AG20443 (cell line): ENCODE results near the gene PTPRA.
"Not testable (repeated sequence)": the region's sequence is repeated elsewhere in the genome, so short reads cannot be mapped to it uniquely, and the experiment has no call there.

Experiments used
- DNase-seq: peaks from one replicate; pipeline ENCODE4 v3.0.0; 2012; ENCODE audit warnings: low spot score, mixed read lengths

The PTPRA gene

DNA sequence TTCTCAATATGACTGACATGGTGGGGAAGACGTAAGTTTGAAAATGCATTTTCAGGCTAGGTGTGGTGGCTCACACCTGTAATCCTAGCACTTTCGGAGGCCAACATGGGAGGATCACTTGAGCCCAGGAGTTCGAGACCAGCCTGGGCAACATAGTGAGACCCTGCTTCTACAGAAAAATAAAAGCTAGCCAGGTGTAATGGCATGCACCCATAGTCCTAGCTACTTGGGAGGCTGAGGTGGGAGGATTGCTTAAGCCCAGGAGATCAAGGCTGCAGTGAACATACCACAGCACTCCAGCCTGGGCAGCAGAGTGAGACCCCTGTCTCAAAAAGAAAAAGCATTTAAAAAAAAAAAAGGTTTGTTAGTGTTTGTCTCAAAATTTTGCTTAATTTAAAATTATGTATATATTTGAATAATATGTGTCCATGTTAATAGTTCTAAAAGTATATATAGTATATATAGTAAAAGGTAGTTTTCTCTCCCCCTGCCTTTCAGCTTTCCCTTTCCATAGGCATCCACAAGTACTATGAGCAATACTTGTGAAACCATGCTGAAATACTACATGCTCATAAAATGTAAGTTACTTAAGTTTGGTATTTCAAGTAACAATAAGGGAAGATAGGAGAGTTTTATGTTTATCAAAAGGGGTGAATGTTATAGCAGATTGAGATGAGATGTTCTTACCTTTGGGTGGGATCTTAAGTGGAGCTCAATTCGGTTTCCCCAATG lies 15.1 kb downstream of the PTPRA start:
- no peak for DNase-seq

DNA sequence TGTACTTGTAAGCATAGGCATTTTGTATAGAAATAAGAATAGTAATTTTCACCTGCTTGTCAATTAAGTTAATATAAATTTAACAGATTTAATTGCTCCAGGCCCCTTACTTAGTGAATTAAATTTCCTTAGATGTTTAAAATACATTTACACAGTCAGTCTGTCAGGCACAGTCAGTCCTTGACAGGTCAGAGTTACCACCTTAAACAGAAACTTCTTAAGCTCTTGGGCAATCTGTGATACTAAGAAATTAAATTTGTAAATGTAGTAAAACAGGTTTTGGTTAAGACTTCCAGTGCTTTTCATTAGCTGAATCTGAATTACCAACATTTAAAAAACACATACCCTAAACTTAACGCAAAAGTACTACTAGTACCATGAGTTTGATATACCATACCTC lies 15.9 kb downstream of the PTPRA start:
- no peak for DNase-seq

DNA sequence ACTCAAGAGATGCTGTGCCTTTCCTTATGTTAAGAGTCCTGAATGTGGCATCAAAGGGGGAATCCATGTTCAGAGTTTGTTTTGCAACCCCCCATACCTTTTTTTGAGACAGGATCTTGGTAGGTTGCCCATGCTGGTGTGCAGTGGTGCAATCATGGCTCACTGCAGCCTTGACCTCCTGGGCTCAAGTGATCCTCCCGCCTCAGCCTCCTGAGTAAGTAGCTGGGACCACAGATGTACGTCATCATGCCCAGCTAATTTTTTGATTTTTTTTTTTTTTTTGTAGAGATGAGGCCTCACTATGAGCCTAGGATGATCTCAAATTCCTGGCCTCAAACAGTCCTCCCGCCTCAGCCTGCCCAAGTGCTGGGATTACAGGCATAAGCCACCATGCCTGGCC lies 16.5 kb downstream of the PTPRA start:
- DNase-seq: no peak

DNA sequence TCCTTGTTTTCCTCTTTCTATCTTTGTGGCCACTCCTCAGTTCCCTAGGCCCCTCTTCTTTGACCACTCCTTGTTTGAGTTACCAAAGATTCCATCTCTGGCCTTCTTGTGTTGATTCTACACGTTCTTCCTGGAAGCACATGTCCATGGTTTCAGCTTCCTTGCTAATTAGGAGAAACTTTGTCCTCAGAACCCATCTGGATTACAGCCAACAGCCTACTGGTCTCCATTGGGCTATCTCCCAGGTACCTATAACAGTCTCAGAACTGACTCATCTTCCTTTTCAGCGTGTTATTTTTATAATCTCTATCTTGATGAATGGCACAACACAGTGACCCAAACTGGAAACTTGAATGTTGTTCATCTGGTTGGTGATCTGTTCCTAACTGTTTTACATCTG lies 17.5 kb downstream of the PTPRA start:
- no peak for DNase-seq

DNA sequence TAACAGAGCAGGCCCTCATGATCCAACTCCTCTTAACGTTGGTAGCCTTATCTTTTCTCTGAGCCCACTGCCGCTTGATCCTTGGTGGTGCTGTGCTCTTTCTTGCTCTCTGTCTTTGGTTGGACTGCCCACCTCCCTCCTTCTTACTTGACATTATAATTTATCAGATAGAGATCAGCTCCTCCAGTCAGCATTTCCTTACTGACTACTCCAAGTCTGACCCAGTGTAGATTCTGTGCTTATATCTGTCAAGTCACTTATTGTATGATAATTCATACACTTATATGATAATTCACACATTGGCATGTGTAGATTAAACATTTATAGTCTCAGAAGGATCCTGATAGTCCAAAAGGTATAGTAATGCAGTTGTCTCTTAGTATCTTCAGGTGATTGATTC lies 18.1 kb downstream of the PTPRA start:
- no peak for DNase-seq

DNA sequence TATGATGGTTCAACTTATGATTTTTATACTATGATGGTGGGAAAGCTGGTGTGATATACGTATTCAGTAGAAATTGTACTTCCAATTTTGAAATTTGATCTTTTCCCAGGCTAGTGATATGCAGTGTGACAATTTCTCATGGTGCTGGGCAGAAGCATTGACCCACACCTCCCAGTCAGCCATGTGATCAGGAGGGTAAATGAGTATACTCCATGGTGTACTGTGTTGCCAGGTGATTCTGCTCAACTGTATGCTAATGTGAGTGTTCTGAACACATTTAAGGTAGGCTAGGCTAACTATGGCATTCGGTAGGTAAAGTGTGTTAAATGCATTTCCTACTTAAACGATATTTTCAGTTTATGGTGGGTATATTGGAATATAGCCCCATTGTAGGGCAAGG lies 19.1 kb downstream of the PTPRA start:
- DNase-seq: no peak

DNA sequence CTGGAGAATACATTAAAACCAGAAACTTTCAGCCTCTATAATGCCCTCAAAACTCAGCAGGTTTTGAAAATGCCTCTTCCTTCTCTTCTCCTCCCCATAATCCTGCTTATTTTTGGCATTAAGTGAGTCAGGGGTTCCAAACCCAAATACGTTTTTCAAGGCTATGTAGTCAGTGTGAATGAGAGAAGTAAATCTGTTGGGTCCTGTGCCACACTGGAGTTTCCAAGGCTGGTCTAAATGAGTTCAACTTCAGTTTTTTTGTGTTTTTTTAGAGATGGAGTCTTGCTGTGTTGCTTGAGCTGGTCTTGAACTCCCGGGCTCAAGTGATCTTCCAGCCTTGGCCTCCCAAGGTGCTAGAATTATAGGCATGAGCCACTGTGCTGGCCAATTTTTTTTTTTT lies 20.9 kb downstream of the PTPRA start:
- DNase-seq: no peak

DNA sequence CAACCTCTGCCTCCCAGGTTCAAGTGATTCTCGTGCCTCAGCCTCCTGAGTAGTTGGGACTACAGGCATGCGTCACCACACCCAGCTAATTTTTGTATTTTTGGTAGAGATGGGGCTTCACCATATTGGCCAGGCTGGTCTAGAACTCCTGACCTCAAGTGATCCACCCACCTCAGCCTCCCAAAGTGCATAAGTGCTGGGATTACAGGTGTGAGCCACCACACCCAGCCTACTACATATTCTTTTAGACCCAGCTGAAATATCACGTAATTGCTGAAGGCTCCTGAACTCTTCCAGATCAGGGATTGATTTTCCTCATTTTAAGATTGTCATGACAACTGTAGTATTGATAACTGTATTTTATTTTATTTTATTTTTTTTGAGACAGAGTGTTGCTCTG lies 21.9 kb downstream of the PTPRA start:
- not testable (repeated sequence) for DNase-seq

DNA sequence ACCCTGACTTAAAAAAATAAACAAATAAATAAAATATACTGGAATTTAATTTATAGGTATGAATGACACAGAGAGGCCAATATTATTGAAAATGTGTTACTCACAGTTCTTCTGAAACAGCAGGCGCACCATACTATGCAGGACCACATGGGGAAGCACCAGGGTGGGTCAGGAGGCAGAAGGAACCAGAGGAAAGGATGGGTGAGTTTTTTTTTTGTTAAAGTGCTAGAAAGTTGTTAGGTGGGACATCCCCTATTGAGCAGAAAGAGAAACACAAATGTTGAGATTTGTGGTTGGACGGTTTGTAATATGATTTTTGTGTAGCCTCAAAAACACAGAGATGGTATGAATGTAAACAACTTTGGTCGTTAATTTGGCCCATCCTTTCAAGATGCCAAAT lies 26.0 kb downstream of the PTPRA start:
- no peak for DNase-seq

DNA sequence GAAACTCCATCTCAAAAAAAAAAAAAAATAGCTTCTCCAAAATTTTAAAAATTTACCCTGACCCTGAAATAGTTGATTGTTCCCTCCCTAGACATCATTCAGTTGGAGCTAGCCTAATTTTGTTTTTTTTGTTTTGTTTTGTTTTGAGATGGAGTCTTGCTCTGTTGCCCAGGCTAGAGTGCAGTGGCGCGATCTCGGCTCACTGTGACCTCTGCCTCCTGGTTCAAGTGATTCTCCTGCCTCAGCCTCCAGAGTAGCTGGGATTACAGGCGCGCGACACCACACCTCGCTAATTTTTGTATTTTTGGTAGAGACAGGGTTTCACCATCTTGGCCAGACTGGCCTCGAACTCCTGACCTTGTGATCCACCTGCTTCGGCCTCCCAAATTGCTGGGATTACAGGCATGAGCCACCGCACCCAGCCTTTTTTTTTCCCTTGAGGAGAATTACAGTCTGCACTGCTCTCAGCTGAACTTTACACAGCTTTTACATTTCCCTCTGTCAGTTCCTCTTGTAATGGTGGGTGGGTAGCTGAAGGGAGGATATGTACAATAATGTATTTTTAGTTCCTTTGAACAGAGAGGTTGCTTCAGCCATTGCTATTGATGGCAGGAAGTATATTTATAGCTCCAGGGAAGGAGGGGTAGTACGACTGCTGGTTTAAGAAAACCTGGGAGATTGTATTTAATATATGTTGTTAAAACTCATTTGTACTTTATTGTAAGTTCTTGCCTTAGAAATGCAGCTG lies 27.7 kb downstream of the PTPRA start:
- no peak for DNase-seq

DNA sequence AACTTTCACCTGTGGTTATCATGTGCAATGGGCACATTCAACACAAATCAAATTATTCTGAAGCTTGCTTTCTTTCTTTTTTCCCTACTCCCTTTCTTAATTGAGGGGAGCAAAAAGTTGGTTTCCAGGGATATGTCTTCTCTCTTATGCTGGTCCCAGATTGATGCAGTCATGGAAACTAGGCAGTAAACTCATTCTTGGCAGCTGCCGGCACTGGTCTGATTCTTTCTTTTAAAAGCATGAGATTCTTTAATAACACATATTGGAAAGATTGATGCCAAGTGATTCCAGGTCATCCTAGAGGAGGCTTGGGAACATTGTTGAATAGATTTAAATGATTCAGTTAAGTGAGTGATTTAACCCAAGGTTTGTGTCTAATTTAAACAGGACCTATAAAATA lies 29.0 kb downstream of the PTPRA start:
- no peak for DNase-seq

DNA sequence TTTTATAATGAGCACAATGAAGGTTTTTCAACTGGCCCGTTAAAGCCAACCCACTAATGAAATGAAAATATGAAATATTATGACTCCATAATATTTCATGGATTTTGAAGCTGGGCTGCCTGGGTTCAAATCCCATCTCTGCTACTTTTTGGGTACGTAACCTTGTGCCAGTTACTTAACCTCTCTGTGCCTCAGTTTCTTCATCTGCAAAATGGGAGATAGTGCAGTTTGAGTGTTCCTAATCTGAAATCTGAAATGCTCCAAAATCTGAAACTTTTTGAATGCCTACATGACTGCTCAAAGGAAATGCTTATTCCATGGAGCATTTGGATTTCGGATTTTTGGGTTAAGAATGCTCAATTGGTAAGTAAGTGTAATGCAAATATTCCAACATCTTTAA lies 29.5 kb downstream of the PTPRA start:
- DNase-seq: no peak

DNA sequence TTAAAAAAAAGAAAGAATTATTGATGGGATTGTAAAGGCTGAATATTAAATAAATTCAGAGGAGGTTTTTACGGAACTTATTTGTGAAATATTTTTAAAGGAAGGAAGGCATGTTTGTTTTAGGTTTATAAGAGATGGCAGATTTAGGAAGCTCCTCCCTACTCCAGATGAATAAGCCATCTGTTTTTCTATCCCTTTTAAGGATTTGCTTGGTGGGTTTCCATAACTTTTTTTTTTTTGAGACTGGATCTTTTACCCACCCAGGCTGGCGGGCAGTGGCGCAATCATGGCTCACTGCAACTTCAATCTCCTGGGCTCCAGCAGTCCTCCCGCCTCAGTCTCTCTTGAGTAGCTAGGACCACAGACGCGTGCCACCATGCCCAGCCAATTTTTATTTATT lies 30.4 kb downstream of the PTPRA start:
- no peak for DNase-seq

DNA sequence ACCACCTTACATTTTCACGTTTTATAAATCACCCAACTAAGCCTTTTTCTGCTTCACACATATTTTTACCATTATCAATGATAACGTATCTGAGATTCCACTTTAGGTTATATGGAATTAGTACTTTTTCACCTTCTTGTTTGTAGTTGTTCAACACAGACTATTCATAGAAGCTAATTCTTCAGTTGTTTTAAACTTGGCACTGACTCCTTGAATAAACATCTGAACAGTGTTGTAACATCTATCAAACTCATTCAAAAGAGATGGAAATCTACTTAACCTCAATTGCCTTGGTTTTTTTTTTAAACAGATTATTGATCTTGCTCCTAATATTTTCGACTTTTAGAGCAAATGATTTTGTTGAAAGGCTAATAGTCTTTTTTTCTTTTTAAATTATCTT lies 34.2 kb downstream of the PTPRA start:
- no peak for DNase-seq

DNA sequence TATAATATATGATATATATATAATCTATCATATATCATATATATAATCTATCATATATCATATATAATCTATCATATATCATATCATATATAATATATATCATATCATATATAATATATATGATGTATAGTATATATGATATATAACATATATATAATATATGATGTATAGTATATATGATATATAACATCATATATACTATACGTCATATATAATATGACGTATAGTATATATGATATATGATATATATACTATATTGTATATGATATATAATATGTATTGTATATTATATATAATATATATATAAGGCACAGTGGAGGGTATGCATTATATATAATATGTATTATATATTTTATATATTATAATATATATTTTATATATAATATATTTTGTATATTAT lies 36.7 kb downstream of the PTPRA start:
- DNase-seq: no peak

DNA sequence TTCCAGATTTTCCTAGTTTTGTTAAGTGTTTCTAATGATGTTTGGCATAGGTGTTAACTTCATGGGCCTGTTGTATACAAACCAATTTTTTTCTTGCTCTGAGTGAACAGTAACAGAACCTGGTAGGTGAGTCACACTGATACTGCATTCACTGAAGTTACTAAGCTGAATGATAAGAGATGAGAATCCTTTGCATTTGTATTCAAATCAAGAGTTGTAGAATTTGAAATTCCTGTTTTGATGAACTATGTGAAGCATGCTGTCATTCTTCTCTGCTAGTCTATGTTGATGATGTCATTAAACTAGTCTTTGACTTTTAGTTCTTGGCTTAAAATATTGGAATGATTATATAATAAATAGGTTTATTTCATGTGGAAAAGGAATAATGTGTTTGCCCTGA lies 37.9 kb downstream of the PTPRA start:
- no peak for DNase-seq

DNA sequence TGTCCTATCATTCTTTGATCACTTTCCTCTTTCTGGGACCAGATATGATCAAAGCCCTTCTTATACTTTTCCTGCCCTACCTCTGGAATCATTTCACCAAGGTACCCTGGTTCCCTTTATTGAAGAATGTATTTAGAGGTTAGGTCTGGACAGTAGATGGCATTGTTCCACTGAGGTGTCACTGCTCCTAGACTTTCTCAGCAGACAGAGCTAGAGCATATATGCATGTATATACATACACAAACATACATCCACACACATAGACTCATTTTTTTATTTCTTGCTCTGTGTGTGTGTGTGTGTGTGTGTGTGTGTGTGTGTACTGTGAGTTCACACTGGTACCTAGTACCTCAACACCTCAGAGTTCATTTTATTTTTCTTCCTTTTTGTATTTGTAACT lies 40.9 kb downstream of the PTPRA start:
- no peak for DNase-seq

DNA sequence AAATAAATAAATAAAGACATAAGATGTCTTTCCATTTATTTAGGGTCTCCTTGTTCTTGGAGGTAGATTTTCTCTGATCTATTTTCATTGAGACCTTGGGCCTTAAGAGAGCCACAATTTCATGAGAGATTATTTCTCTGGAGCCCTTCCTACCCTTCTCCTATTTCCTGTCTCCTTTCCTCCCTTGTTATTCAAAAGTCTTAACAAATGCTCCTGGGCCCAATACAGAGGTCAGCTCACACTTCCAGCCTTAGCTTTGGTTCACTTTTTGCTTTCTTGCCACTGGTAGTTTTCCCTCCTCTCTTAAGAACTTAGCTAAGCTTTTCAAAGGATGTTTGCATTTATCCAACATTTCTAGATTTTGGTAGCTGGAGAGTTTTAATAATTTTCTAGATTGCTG lies 44.0 kb downstream of the PTPRA start:
- DNase-seq: no peak

DNA sequence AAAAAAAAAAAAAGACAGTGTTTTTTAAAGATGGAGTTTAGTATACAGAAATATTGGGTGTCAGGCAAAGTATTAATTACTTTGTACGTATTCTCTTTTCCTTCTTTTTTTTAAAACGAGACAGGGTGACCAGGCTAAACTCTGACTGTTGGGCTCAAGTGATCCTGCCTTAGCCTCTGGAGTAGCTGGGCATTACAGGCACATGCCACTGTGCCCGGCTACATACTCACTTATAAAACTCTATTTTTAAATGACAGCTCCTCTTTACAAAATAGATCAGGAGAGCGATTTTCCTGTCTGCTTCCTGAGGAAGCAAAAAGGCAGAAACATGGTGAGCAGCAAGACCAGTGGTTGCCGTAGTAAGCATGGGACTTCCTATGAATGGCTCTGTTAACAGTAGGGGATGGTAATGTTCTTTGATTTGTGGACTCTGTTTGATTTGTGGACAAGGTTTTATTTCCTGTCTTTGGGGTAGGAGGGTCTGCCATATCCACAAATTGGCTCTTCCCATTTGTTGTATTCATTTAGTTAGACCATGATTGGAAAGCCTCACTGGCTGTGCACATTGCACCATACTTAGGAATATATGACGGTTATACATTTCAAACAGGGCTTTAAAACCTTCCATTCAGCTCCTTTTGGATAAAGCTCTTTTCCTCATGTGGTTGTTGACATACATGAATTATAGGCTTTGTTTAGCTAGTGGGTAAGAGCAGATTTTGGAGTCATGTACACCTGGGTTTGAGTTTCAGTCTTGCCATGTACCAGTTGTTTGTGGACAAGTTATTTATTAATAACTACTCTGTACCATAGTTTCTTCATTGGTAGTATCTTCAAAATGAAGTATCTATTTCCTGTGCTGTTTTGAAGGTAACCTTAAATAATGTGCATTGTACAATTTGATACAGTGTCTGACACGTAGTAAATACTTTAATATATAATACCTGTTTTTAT lies 45.1 kb downstream of the PTPRA start:
- DNase-seq: no peak

DNA sequence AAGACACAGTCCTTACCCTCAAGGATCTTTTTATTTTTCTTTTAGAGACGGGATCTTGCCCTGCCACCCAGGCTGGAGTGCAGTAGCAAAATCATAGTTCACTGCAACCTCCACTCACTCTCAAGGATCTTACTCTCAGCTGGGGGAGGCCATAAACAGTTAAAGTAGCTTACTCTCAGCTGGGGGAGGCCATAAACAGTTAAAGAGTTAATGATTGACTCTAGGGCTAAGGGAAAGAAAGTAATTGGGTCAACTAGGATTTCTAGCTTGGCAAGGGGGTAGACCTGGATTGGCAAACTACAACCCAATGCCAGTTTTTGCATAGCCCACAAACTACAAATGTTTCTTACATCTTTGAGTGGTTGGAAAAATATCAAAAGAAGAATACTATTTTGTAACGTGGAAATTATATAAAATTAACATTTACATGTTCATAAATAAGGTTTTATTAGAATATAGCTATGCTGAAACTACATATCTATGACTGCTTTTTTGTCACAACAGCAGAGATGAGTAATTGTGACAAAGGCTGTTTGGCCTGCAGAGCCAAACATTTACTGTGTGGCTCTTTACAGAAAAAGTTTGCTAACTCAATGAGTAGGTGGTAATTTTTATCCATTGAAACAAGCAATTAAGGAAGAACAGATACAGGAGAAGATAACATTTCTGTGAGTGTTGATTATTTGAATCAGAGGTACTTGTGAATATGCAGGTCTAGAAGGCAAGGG lies 46.4 kb downstream of the PTPRA start:
- DNase-seq: no peak

DNA sequence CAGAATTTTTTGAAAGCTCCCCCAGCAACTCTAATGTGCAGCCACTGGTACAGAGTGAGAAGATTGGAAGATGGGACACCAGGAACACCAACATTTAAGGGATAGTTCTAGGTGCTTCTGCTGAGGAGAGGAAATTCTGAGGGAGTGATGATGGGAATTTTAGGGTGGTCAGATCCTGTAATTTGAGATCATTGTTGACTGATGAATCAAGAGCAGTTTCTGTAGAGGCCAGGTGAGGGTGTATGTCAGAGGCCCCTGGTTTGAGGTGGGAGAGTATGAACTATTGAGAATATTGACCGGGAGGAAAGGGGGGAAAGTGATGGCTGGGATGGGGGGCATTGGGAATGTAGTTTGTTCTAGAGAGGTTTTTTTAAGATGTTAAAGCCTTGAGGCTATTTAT lies 47.2 kb downstream of the PTPRA start:
- no peak for DNase-seq

DNA sequence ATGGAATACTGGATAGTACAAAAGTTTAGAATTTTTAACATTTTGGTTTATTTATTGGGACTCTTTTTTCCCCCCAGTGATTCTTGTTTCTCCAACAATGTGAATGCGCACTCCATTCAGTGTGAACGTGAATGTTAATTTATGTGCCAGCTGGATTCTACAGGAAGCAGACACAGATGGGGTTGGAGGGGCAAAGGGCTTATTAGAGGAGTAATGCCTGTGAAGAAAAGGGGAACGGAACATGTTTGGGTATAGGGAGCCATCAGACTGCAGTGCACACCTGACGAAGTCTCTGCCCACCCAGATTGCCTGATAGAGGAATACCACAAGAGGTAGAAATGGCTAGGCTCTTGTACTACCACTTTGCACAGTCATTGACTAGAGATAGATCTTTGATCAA lies 48.2 kb downstream of the PTPRA start:
- no peak for DNase-seq
